ENCODE measurements around the gene IRF9. TPM values are rescaled to one million over a fixed set of nuclear protein-coding genes. Genes with fewer than 3 reads are reported as not detected.
A peak's percentile ranks its signal among the peaks of the same experiment; 100 is the strongest.

The IRF9 gene
- total RNA-seq, 2 experiments from 2014 or later, result 112 to 118 TPM

DNA sequence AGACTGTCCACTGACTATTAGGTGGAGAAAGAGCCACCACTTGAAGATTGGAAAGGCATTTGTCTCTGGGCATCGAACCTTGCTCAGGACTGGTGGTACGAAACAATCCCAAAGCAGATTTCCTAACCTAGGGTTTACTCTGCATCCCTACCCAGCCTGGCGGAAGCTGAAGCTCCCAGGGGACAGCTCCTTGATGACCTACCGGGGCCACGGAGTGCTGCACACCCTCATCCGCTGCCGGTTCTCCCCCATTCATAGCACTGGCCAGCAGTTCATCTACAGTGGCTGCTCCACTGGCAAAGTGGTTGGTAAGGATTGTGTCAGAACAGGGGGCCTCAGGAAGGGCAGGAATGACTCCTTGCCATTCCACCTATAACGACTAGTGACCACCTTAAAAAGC lies 39.9 kb upstream of the IRF9 start:
- Mint-ChIP-seq H3K4me3 (no peak overlapping the region), H3K27me3 (no peaks in the 10 kb centered on the region), H3K27ac (no peak overlapping the region), H3K36me3 (ENCODE audit: low read depth) (peaks cover 45% of the 10 kb centered on the region), H3K4me1 (ENCODE audit: low read depth) (peaks cover 9% of the 10 kb centered on the region), H3K9me3 (no peaks in the 10 kb centered on the region)
- ATAC-seq, result no peak
- POLR2A ChIA-PET, result interaction anchor here (0.7 to 1.0 kb wide), 2 partner anchors 10 to 26 kb away, joined by 3 to 5 read pairs; partner anchors contain the start of genes FITM1 and RNF31
- intact Hi-C loops (cut with micrococcal nuclease), result no loop called here
- DNase-seq, result no peak
- TF ChIP-seq, protein P1, sequence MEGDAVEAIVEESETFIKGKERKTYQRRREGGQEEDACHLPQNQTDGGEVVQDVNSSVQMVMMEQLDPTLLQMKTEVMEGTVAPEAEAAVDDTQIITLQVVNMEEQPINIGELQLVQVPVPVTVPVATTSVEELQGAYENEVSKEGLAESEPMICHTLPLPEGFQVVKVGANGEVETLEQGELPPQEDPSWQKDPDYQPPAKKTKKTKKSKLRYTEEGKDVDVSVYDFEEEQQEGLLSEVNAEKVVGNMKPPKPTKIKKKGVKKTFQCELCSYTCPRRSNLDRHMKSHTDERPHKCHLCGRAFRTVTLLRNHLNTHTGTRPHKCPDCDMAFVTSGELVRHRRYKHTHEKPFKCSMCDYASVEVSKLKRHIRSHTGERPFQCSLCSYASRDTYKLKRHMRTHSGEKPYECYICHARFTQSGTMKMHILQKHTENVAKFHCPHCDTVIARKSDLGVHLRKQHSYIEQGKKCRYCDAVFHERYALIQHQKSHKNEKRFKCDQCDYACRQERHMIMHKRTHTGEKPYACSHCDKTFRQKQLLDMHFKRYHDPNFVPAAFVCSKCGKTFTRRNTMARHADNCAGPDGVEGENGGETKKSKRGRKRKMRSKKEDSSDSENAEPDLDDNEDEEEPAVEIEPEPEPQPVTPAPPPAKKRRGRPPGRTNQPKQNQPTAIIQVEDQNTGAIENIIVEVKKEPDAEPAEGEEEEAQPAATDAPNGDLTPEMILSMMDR (IDR thresholded peaks at IDR 0.05), result no peak
- CTCF ChIA-PET, result interaction anchor here (1.2 to 2.0 kb wide), 4 partner anchors 11 to 63 kb away, joined by 3 to 5 read pairs (median 4); no protein-coding TSS in a partner anchor

DNA sequence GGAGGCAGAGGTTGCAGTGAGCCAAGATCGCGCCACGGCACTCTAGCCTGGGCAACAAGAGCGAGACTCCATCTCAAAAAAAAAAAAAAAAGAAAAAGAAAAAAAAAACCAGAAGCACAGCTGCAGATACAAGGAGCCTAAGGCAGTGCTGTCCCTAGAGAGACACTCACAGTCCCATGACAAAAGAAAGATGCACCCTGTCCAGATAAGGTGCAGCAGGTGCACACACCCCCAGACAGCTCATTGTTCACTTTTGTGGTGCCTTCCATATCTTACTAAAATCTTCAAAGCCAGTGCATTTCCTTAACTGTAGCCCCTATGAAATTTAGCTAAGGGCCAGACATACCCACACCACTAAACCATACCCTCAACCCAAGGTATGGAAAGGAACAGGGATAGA lies 38.6 kb upstream of the IRF9 start:
- Mint-ChIP-seq H3K9me3 (no peaks in the 10 kb centered on the region), H3K4me3 (no peak overlapping the region), H3K36me3 (ENCODE audit: low read depth) (peaks cover 40% of the 10 kb centered on the region), H3K27me3 (no peaks in the 10 kb centered on the region), H3K4me1 (ENCODE audit: low read depth) (no peaks in the 10 kb centered on the region), H3K27ac (no peak overlapping the region)
- DNase-seq (no peak), ATAC-seq (no peak)
- intact Hi-C loops (cut with micrococcal nuclease), result no loop called here
- ChIA-PET CTCF (interaction anchor here (0.7 to 2.0 kb wide), 3 partner anchors 10 to 15 kb away, joined by 3 to 5 read pairs (median 3); no protein-coding TSS in a partner anchor), POLR2A (interaction anchor here (0.7 to 1.1 kb wide), 5 partner anchors 8 to 34 kb away, joined by 3 to 5 read pairs (median 3); partner anchors contain the start of genes FITM1 and PCK2)
- TF ChIP-seq, protein P1 (IDR thresholded peaks at IDR 0.05), result no peak

DNA sequence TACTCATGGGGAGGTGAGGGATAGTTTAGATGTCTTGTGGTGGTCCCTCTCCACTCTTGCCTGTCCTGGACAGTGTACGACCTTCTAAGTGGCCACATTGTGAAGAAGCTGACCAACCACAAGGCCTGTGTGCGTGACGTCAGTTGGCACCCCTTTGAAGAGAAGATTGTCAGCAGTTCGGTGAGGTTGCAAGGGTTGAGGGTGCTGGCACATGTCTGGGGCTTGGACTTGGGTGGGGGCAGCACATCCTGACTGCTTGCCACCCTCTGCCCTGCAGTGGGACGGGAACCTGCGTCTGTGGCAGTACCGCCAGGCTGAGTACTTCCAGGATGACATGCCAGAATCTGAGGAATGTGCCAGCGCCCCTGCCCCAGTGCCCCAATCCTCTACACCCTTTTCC lies 38.2 kb upstream of the IRF9 start:
- Mint-ChIP-seq H3K4me1 (ENCODE audit: low read depth) (no peaks in the 10 kb centered on the region), H3K4me3 (no peak overlapping the region), H3K36me3 (ENCODE audit: low read depth) (peaks cover 36% of the 10 kb centered on the region), H3K27ac (no peak overlapping the region), H3K27me3 (no peaks in the 10 kb centered on the region), H3K9me3 (no peaks in the 10 kb centered on the region)
- intact Hi-C loops (cut with micrococcal nuclease), result no loop called here
- POLR2A ChIA-PET, result interaction anchor here (1.0 to 4.2 kb wide), 3 partner anchors 13 to 28 kb away, joined by 3 to 30 read pairs (median 3); partner anchors contain the start of genes PCK2 and PSME1
- TF ChIP-seq, protein P1 (IDR thresholded peaks at IDR 0.05), result no peak
- ATAC-seq (no peak), DNase-seq (no peak)
- CTCF ChIA-PET, result interaction anchor here (0.7 to 2.0 kb wide), 2 partner anchors 8 to 9 kb away, joined by 3 to 5 read pairs; partner anchors contain the start of genes DCAF11 and NRL

DNA sequence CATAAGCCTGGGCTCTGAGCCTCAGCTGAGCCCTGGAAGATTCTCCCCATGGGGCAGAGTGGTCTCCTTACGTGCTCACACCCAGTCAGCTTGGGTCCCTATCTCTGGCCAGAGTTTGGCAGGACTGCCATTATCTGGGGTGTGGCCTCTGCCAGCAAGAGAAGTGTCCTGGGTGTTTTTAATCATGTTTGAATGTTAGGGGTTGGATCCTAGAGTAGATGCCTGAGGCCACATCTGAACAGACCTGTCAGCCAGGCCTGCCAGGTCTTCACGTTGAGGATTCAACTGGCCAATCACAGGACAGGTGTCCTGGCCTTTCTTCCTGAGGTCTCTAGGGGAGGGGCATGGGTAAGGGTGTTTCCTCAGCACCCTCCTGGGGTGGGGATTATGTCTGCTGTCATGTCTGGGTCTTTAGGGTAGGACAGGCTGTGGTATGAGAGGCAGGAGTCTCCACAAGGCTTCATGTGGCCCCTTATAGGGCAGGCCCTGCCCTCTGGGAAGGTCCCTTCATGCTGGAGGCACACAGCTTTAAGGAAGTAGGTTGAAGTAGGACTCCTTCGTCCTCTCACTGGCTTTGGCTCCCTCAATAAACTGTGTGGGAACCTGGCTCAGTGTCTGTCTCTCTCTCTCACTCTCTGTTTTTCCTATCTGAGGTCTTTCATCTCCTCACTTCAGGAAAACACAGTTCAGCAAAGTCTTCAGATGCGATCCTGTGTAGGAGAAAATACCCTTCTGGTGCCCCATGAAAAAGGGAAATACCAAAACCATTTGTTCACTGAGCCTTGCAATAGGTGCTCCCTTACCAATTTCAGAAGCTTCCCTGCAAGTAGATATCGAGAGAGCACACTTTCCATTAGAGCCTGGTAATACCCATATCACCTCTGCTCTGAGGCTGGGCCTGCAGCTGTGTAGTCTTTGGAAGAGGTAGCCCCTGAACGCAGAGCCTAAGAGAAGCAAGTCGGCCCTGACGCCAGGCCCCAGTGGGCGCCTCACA lies 37.3 kb upstream of the IRF9 start:
- peak; percentile 61 for ATAC-seq

More for the DNA sequence above, 37.3 kb upstream of the IRF9 start:
- H3K4me3 Mint-ChIP-seq, result no peak overlapping the region
- peaks cover 28% of the 10 kb centered on the region for H3K36me3 Mint-ChIP-seq (ENCODE audit: low read depth)
- H3K27me3 Mint-ChIP-seq, result no peaks in the 10 kb centered on the region
- no peaks in the 10 kb centered on the region for H3K4me1 Mint-ChIP-seq (ENCODE audit: low read depth)
- TF ChIP-seq, protein P1 (IDR thresholded peaks at IDR 0.05), result no peak
- POLR2A ChIA-PET, result interaction anchor here (1.0 to 4.2 kb wide), 5 partner anchors 9 to 29 kb away, joined by 3 to 30 read pairs (median 3); partner anchors contain the start of genes PCK2 and PSME1
- no peak for DNase-seq
- H3K27ac Mint-ChIP-seq, result peak overlapping the region; percentile 52
- no peaks in the 10 kb centered on the region for H3K9me3 Mint-ChIP-seq
- intact Hi-C loops (cut with micrococcal nuclease), result no loop called here
- CTCF ChIA-PET, result interaction anchor here (0.7 kb wide), 1 partner anchor 9 kb away, joined by 3 read pairs; the partner anchor contains the start of genes DCAF11 and NRL
